Measurements from ENCODE around the gene POP5. TPM values are rescaled to one million over a fixed set of nuclear protein-coding genes. Genes with fewer than 3 reads are reported as not detected.

The POP5 gene
- total RNA-seq, 1 experiment from 2014 or later: 81.0 TPM

GRCh38 chr12:120586206-120586605, 5.0 kb upstream of the POP5 start:
- Mint-ChIP-seq H3K27me3 (ENCODE audit: unreplicated experiment) (peaks cover 14% of the 10 kb centered on the region), H3K9me3 (ENCODE audit: low read depth, unreplicated experiment) (no peaks in the 10 kb centered on the region), H3K4me1 (ENCODE audit: low read depth, unreplicated experiment) (peaks cover 19% of the 10 kb centered on the region), H3K27ac (ENCODE audit: unreplicated experiment) (no peak overlapping the region), H3K36me3 (ENCODE audit: insufficient read depth, unreplicated experiment) (peaks cover 23% of the 10 kb centered on the region), H3K4me3 (ENCODE audit: low read depth, unreplicated experiment) (no peak overlapping the region)
- DNase-seq: no peak
- CTCF ChIA-PET: no interaction called here
- intact Hi-C loops (cut with micrococcal nuclease; ENCODE audit: unreplicated experiment): loop anchor here (10.0 kb wide), 1 partner anchor 389 kb away; the partner anchor contains the start of gene HNF1A
- no TSS peak for BruUV-seq (replicated peaks)
- no peak for TF ChIP-seq CTCF (IDR thresholded peaks at IDR 0.05; ENCODE audit: unreplicated experiment)

- Mint-ChIP-seq H3K9me3 (ENCODE audit: low read depth, unreplicated experiment) (no peaks in the 10 kb centered on the region), H3K27ac (ENCODE audit: unreplicated experiment) (no peak overlapping the region), H3K27me3 (ENCODE audit: unreplicated experiment) (peaks cover 14% of the 10 kb centered on the region), H3K36me3 (ENCODE audit: insufficient read depth, unreplicated experiment) (peaks cover 40% of the 10 kb centered on the region), H3K4me1 (ENCODE audit: low read depth, unreplicated experiment) (peaks cover 17% of the 10 kb centered on the region), H3K4me3 (ENCODE audit: low read depth, unreplicated experiment) (peak overlapping the region; percentile 71)
- BruUV-seq (replicated peaks): no TSS peak
- no peak for TF ChIP-seq CTCF (IDR thresholded peaks at IDR 0.05; ENCODE audit: unreplicated experiment)
- intact Hi-C loops (cut with micrococcal nuclease; ENCODE audit: unreplicated experiment): loop anchor here (1.0 to 10.0 kb wide), 4 partner anchors 273 to 526 kb away; partner anchors contain the start of gene HNF1A
- CTCF ChIA-PET: interaction anchor here (0.5 to 3.6 kb wide), 4 partner anchors 49 to 403 kb away, joined by 4 to 52 read pairs (median 4); partner anchors contain the start of gene CABP1
- DNase-seq: peak; percentile 74
These were observed 3.3 kb upstream of the POP5 start for GRCh38 chr12:120584343-120585149.

GRCh38 chr12:120583478-120584030, 2.4 kb upstream of the POP5 start:
- no TSS peak for BruUV-seq (replicated peaks)
- CTCF ChIA-PET: interaction anchor here (0.7 to 3.6 kb wide), 2 partner anchors 65 to 103 kb away, joined by 3 to 52 read pairs; partner anchors contain the start of gene MLEC
- H3K27me3 Mint-ChIP-seq (ENCODE audit: unreplicated experiment): peaks cover 14% of the 10 kb centered on the region
- peak overlapping the region; percentile 31 for H3K27ac Mint-ChIP-seq (ENCODE audit: unreplicated experiment)
- peaks cover 42% of the 10 kb centered on the region for H3K36me3 Mint-ChIP-seq (ENCODE audit: insufficient read depth, unreplicated experiment)
- H3K9me3 Mint-ChIP-seq (ENCODE audit: low read depth, unreplicated experiment): no peaks in the 10 kb centered on the region
- peak; percentile 88 for DNase-seq
- peak; percentile 99 for TF ChIP-seq CTCF (IDR thresholded peaks at IDR 0.05; ENCODE audit: unreplicated experiment)
- peak overlapping the region; percentile 71 for H3K4me3 Mint-ChIP-seq (ENCODE audit: low read depth, unreplicated experiment)
- H3K4me1 Mint-ChIP-seq (ENCODE audit: low read depth, unreplicated experiment): peaks cover 17% of the 10 kb centered on the region
- intact Hi-C loops (cut with micrococcal nuclease; ENCODE audit: unreplicated experiment): loop anchor here (1.0 to 10.0 kb wide), 6 partner anchors 66 to 527 kb away; partner anchors contain the start of gene HNF1A

GRCh38 chr12:120581998-120582397, 796 bp upstream of the POP5 start:
- Mint-ChIP-seq H3K36me3 (ENCODE audit: insufficient read depth, unreplicated experiment) (peaks cover 51% of the 10 kb centered on the region), H3K27ac (ENCODE audit: unreplicated experiment) (peak overlapping the region; percentile 92), H3K9me3 (ENCODE audit: low read depth, unreplicated experiment) (no peaks in the 10 kb centered on the region), H3K4me1 (ENCODE audit: low read depth, unreplicated experiment) (peaks cover 17% of the 10 kb centered on the region), H3K27me3 (ENCODE audit: unreplicated experiment) (peaks cover 14% of the 10 kb centered on the region), H3K4me3 (ENCODE audit: low read depth, unreplicated experiment) (peak overlapping the region; percentile 96)
- BruUV-seq (replicated peaks): no TSS peak
- DNase-seq: no peak
- TF ChIP-seq CTCF (IDR thresholded peaks at IDR 0.05; ENCODE audit: unreplicated experiment): no peak
- intact Hi-C loops (cut with micrococcal nuclease; ENCODE audit: unreplicated experiment): loop anchor here (5.0 to 10.0 kb wide), 2 partner anchors 275 to 393 kb away; partner anchors contain the start of gene HNF1A
- CTCF ChIA-PET: interaction anchor here (0.8 to 3.6 kb wide), 5 partner anchors 53 to 100 kb away, joined by 3 to 52 read pairs (median 4); partner anchors contain the start of gene COQ5

Data from Calu3 (cell line).